A673 (cell line): ENCODE measurements around the gene PROSER2. TPM values are rescaled to one million over a fixed set of nuclear protein-coding genes. Genes with fewer than 3 reads are reported as not detected.

Source experiments
- BruUV-seq: library from RNA; stranded (reverse); fragments of 400-500 nt; replicated peaks from 2 replicates; lab custom pipeline; 2021; lab: Mats Ljungman, UMichigan
- CTCF ChIA-PET: fragments of 300-600 bp; sonication (Branson Sonifier 250); formaldehyde crosslinking; loops from one replicate; lab custom pipeline; 2022; ENCODE audit warnings: antibody characterized with exemption; lab: Charles Lee
- POLR2A ChIA-PET: fragments of 300-600 bp; sonication (Branson Sonifier 250); formaldehyde crosslinking; loops from one replicate; lab custom pipeline; 2022; ENCODE audit warnings: antibody characterized with exemption; ENCODE audit not compliant: low non-redundant PET; lab: Charles Lee
- DNase-seq: peaks from one replicate; pipeline ENCODE4 v3.0.0-alpha.2; 2015; ENCODE audit warnings: low spot score
- H3K27ac ChIP-seq: fragments of 200-600 bp; sonication (generic); 2 replicates; pipeline ENCODE4 v1.5.1; 2016; ENCODE audit warnings: mixed run types, low read depth, mild to moderate bottlenecking, mixed read lengths, antibody characterized with exemption, low read length; ENCODE audit not compliant: poor library complexity, severe bottlenecking
- H3K27me3 ChIP-seq: fragments of 200-600 bp; sonication (generic); replicated peaks from 2 replicates; pipeline ENCODE4 v1.6.1; 2017; ENCODE audit warnings: mixed run types, low read depth, mild to moderate bottlenecking, mixed read lengths, antibody characterized with exemption, low read length; ENCODE audit not compliant: insufficient read depth, poor library complexity
- H3K36me3 ChIP-seq: fragments of 200-600 bp; sonication (generic); 2 replicates; pipeline ENCODE4 v1.6.1; 2016; ENCODE audit warnings: mixed run types, mild to moderate bottlenecking, mixed read lengths, antibody characterized with exemption, low read length; ENCODE audit not compliant: insufficient read depth, poor library complexity, severe bottlenecking
- H3K4me1 ChIP-seq: fragments of 200-600 bp; sonication (generic); 2 replicates; pipeline ENCODE4 v1.6.1; 2017; ENCODE audit warnings: mixed run types, mild to moderate bottlenecking, mixed read lengths, antibody characterized with exemption, low read length; ENCODE audit not compliant: insufficient read depth, poor library complexity, severe bottlenecking
- H3K4me3 ChIP-seq: fragments of 200-600 bp; sonication (generic); 2 replicates; pipeline ENCODE4 v1.5.1; 2016; ENCODE audit warnings: low read depth, mixed run types, mild to moderate bottlenecking, mixed read lengths, low read length; ENCODE audit not compliant: poor library complexity, severe bottlenecking
- H3K9me3 ChIP-seq: fragments of 200-600 bp; sonication (generic); 2 replicates; pipeline ENCODE4 v1.6.1; 2016; ENCODE audit warnings: mixed run types, low read depth, mild to moderate bottlenecking, mixed read lengths, antibody characterized with exemption, low read length; ENCODE audit not compliant: poor library complexity, severe bottlenecking
- CTCF ChIP-seq: fragments of 300-800, 200-600 bp; sonication (generic); conservative IDR thresholded peaks from 2 replicates; pipeline ENCODE4 v1.5.1; 2017; ENCODE audit warnings: low read depth, mild to moderate bottlenecking, antibody characterized with exemption, low read length, moderate library complexity, mixed read lengths
- EZH2 ChIP-seq: fragments of 200-600 bp; sonication (generic); IDR thresholded peaks from 2 replicates; pipeline ENCODE4 v1.6.1; 2017; ENCODE audit warnings: borderline replicate concordance, low read depth, mild to moderate bottlenecking, mixed read lengths, antibody characterized with exemption, low read length; ENCODE audit not compliant: poor library complexity, severe bottlenecking
- intact Hi-C: fragments of 100-400 bp; cut with micrococcal nuclease; formaldehyde crosslinking; loops from one replicate; pipeline ENCODE4 v1.10.0; 2022; ENCODE audit not compliant: unreplicated experiment
- total RNA-seq: library from RNA; stranded (reverse); gene quantifications from 2 replicates; pipeline ENCODE4 v1.2.3, GENCODE V29; 2021

Gene PROSER2
- total RNA-seq, 1 experiment from 2014 or later = 40.4 TPM

- H3K27me3 ChIP-seq = no peaks in the 10 kb centered on the region
- peak overlapping the region; percentile 98 for H3K27ac ChIP-seq
- no peaks in the 10 kb centered on the region for H3K36me3 ChIP-seq
- H3K4me1 ChIP-seq = peaks cover 52% of the 10 kb centered on the region
- POLR2A ChIA-PET = interaction anchor here (1.0 kb wide), 1 partner anchor 11 kb away, joined by 4 read pairs; no protein-coding TSS in a partner anchor
- H3K4me3 ChIP-seq = no peak overlapping the region
- BruUV-seq = TSS peak; percentile 67
- no peak for TF ChIP-seq CTCF
- no peak for TF ChIP-seq EZH2
- intact Hi-C loops = loop anchor here (1.0 to 10.0 kb wide), 2 partner anchors 15 to 75 kb away; no protein-coding TSS in a partner anchor
- no peak for DNase-seq
- CTCF ChIA-PET = interaction anchor here (0.6 to 3.0 kb wide), 3 partner anchors 14 to 20 kb away, joined by 3 to 13 read pairs (median 6); no protein-coding TSS in a partner anchor
- no peaks in the 10 kb centered on the region for H3K9me3 ChIP-seq
Measured at GRCh38 chr10:11799736-11800080, 23.4 kb upstream of the PROSER2 start.

DNA sequence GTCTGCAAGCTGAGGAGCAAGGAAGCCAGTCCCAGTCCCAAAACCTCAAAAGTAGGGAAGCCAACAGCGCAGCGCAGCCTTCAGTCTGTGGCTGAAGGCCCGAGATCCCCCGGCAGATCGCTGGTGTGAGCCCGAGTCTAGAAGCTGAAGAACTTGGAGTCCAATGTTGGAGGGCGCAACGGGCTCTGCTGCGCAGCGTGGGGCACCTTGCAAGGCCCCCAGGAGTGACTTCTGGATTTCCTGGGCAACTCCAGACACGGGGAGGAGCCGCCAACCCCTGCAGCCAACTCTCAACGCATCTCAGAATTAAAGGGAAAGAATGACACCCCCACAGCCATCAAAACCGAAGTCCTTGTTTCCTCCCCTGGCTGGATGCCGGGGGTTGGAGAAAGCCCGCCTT is 18.8 kb upstream of the PROSER2 start:
- H3K27me3 ChIP-seq = no peaks in the 10 kb centered on the region
- DNase-seq = no peak
- intact Hi-C loops = no loop called here
- BruUV-seq = no TSS peak
- POLR2A ChIA-PET = no interaction called here
- peaks cover 26% of the 10 kb centered on the region for H3K4me1 ChIP-seq
- no peak overlapping the region for H3K4me3 ChIP-seq
- CTCF ChIA-PET = no interaction called here
- TF ChIP-seq CTCF = no peak
- TF ChIP-seq EZH2 = no peak
- no peaks in the 10 kb centered on the region for H3K9me3 ChIP-seq
- no peak overlapping the region for H3K27ac ChIP-seq
- no peaks in the 10 kb centered on the region for H3K36me3 ChIP-seq

DNA sequence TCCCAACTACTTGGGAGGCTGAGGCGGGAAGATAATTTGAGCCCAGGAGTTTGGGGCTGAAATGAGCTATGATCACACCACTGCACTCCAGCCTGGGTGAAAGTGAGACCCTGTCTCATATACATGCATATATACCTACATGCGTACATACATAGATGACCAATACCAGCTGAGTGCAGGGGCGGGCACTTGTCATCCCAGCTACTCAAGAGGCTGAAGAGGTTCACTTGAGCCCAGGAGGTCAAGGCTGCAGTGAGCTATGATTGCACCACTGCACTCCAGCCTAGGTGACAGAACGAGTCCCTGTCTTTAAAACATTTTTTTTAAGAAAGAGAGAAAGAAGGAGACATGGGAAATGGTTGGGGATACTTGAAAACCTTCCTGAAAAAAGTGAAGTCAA is 17.4 kb upstream of the PROSER2 start:
- CTCF ChIA-PET = no interaction called here

More for the DNA sequence above, 17.4 kb upstream of the PROSER2 start:
- POLR2A ChIA-PET = no interaction called here
- intact Hi-C loops = no loop called here
- Histone ChIP-seq H3K36me3 (no peaks in the 10 kb centered on the region), H3K27ac (no peak overlapping the region), H3K4me1 (peaks cover 27% of the 10 kb centered on the region), H3K9me3 (no peaks in the 10 kb centered on the region), H3K27me3 (no peaks in the 10 kb centered on the region), H3K4me3 (no peak overlapping the region)
- TF ChIP-seq EZH2 = no peak
- no peak for TF ChIP-seq CTCF
- no TSS peak for BruUV-seq
- no peak for DNase-seq
